ENCODE data around the gene ODF2. TPM values are rescaled to one million over a fixed set of nuclear protein-coding genes. Genes with fewer than 3 reads are reported as not detected.
"Not testable (repeated sequence)": the region's sequence is repeated elsewhere in the genome, so short reads cannot be mapped to it uniquely, and the experiment has no call there.

The ODF2 gene
- polyA plus RNA-seq, 2 of the 4 experiments (the other 2 are of a cell fraction) = 24.7 to 29.6 TPM

GRCh38 chr9:128499920-128500319 lies 44.1 kb downstream of the ODF2 start:
- TF ChIP-seq MYC (IDR thresholded peaks at IDR 0.05; ENCODE audit: borderline replicate concordance, low read length) = no peak
- TF ChIP-seq HOXA7 (CRISPR knock-in tag; IDR thresholded peaks at IDR 0.05) = no peak
- no peak for TF ChIP-seq POLR2A (IDR thresholded peaks at IDR 0.05; ENCODE audit: low read length)
- no peak for TF ChIP-seq NFE2L2 (conservative IDR thresholded peaks at IDR 0.05; ENCODE audit: low read length)
- TF ChIP-seq ESRRA (IDR thresholded peaks at IDR 0.05; ENCODE audit: borderline replicate concordance, low read length) = no peak
- TF ChIP-seq POLR2AphosphoS2 (conservative IDR thresholded peaks at IDR 0.05; ENCODE audit: low read length) = no peak
- TF ChIP-seq FOSB (CRISPR knock-in tag; IDR thresholded peaks at IDR 0.05) = no peak
- TF ChIP-seq USF2 (IDR thresholded peaks at IDR 0.05) = no peak
- FAIRE-seq (no peak), ATAC-seq (no peak), DNase-seq (ENCODE audit: low read depth in 1 of 2, low spot score in 1 of 2) (no peak)
- peaks cover 7% of the 10 kb centered on the region; the same call in 2 of the 3 replicates for H3K4me1 ChIP-seq
- no peak overlapping the region for H3K4me2 ChIP-seq
- POLR2A ChIA-PET = no interaction called here
- H3K9me3 ChIP-seq = no peaks in the 10 kb centered on the region
- CTCF ChIA-PET = interaction anchor here (1.1 kb wide), 1 partner anchor 135 kb away, joined by 4 read pairs; no protein-coding TSS in a partner anchor
- no peak overlapping the region for H3K27ac ChIP-seq
- H3K4me3 ChIP-seq = no peak overlapping the region
- 87% methylated on average over 15 of the region's 15 CpGs for WGBS (ENCODE audit: missing lambda C conversion rate)

GRCh38 chr9:128503415-128503825 lies 47.6 kb downstream of the ODF2 start:
- H3K27ac ChIP-seq = peak overlapping the region in 1 of 2 experiments; percentile 84; a peak in 3 of 6 replicates
- peaks cover 17% of the 10 kb centered on the region; the same call in 2 of the 3 replicates for H3K4me1 ChIP-seq
- H3K9me3 ChIP-seq; CTCF ChIA-PET; POLR2A ChIA-PET; H3K4me3 ChIP-seq; DNase-seq (ENCODE audit: low read depth in 1 of 2, low spot score in 1 of 2); ATAC-seq; FAIRE-seq: not testable (repeated sequence)
- peak overlapping the region; percentile 89; the same call in 2 of the 3 replicates for H3K4me2 ChIP-seq
- WGBS (ENCODE audit: missing lambda C conversion rate) = 89% methylated on average over 14 of the region's 14 CpGs

GRCh38 chr9:128503870-128504269 lies 48.1 kb downstream of the ODF2 start:
- H3K4me2 ChIP-seq = peak overlapping the region; percentile 89
- no peaks in the 10 kb centered on the region for H3K9me3 ChIP-seq
- FAIRE-seq (no peak), DNase-seq (ENCODE audit: low read depth in 1 of 2, low spot score in 1 of 2) (no peak), ATAC-seq (no peak)
- TF ChIP-seq ATOH8 (CRISPR knock-in tag; IDR thresholded peaks at IDR 0.05; ENCODE audit: low read depth) (no peak), SREBF2 (IDR thresholded peaks at IDR 0.05) (no peak), FOXS1 (CRISPR knock-in tag; IDR thresholded peaks at IDR 0.05) (no peak), TFCP2L1 (CRISPR knock-in tag; IDR thresholded peaks at IDR 0.05) (no peak), POLR2A (IDR thresholded peaks at IDR 0.05; ENCODE audit: low read length) (no peak), MYC (IDR thresholded peaks at IDR 0.05; ENCODE audit: borderline replicate concordance, low read length) (no peak), GATA3 (IDR thresholded peaks at IDR 0.05; ENCODE audit: borderline replicate concordance) (no peak), FOSB (CRISPR knock-in tag; IDR thresholded peaks at IDR 0.05) (no peak), RCOR1 (IDR thresholded peaks at IDR 0.05; ENCODE audit: low read depth, low read length) (no peak), ELK1 (IDR thresholded peaks at IDR 0.05; ENCODE audit: low read depth, low read length) (no peak), RAD21 (conservative IDR thresholded peaks at IDR 0.05 in 1 of 2, IDR thresholded peaks at IDR 0.05 in 1 of 2) (no peak), CEBPB (IDR thresholded peaks at IDR 0.05) (no peak), NR3C1 (IDR thresholded peaks at IDR 0.05) (no peak), HDAC2 (IDR thresholded peaks at IDR 0.05) (no peak), CBX2 (IDR thresholded peaks at IDR 0.05; ENCODE audit: borderline replicate concordance, low read depth) (no peak), E2F6 (IDR thresholded peaks at IDR 0.05; ENCODE audit: borderline replicate concordance, low read depth) (no peak), KDM5A (IDR thresholded peaks at IDR 0.05) (no peak), KDM1A (IDR thresholded peaks at IDR 0.05; ENCODE audit: low read depth) (no peak)
- peak overlapping the region; percentile 76 to 84 for H3K27ac ChIP-seq
- POLR2A ChIA-PET = no interaction called here
- peak overlapping the region; percentile 74 for H3K4me3 ChIP-seq
- CTCF ChIA-PET = no interaction called here
- peaks cover 17% of the 10 kb centered on the region; the same call in 2 of the 3 replicates for H3K4me1 ChIP-seq
- WGBS (ENCODE audit: missing lambda C conversion rate) = 63% methylated on average over 11 of the region's 11 CpGs
